ENCODE data around the gene ALX4. TPM values are rescaled to one million over a fixed set of nuclear protein-coding genes. Genes with fewer than 3 reads are reported as not detected.

The ALX4 gene
- total and polyA plus RNA-seq, 2 of the 8 experiments (the other 6 are each of a cell fraction or from before 2014, with no cell fraction given): not detected

DNA sequence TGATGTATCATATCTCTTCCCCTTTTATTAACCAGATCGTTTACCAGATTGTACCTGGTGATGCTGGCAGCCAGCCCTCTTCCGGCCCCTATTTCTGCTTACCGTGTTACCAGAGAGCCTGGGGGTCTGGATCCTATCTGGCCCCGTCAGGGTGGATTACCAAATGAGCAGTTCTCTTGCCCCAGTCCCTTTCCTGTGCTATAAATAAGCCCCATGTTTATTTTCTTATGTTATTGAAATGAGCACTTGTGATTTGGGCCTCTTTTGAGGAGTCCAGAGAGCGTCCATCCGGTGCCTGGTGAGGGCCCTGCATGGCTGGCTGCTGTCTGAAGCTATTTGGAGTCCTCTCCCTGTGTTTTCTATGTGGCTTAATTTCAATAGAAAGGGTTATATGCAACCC lies 59.5 kb downstream of the ALX4 start:
- TF ChIP-seq SIRT6 (IDR thresholded peaks at IDR 0.05; ENCODE audit: low read length): no peak
- no peak for TF ChIP-seq GTF2F1 (IDR thresholded peaks at IDR 0.05; ENCODE audit: borderline replicate concordance, low read depth, low read length)
- TF ChIP-seq ZNF274 (IDR thresholded peaks at IDR 0.05; ENCODE audit: borderline replicate concordance, extremely low read depth, low read length): no peak
- no peak for TF ChIP-seq SP4 (IDR thresholded peaks at IDR 0.05; ENCODE audit: low read length)
- no peak for TF ChIP-seq CEBPB (IDR thresholded peaks at IDR 0.05; ENCODE audit: low read depth, low read length)
- TF ChIP-seq FOSL1 (IDR thresholded peaks at IDR 0.05; ENCODE audit: insufficient read depth, low read depth, low read length): no peak
- no peak for TF ChIP-seq POU5F1 (IDR thresholded peaks at IDR 0.05; ENCODE audit: low read depth, low read length)
- no peak for TF ChIP-seq CBX5 (IDR thresholded peaks at IDR 0.05; ENCODE audit: low read depth, low read length)
- TF ChIP-seq KDM1A (IDR thresholded peaks at IDR 0.05; ENCODE audit: borderline replicate concordance, low read length): no peak
- no peak for TF ChIP-seq SUZ12 (IDR thresholded peaks at IDR 0.05; ENCODE audit: low read length)
- no peak for TF ChIP-seq ASH2L (IDR thresholded peaks at IDR 0.05; ENCODE audit: low read length)
- no peak for TF ChIP-seq TCF12 (IDR thresholded peaks at IDR 0.05; ENCODE audit: low read depth, low read length)
- TF ChIP-seq SP2 (IDR thresholded peaks at IDR 0.05; ENCODE audit: low read length): no peak
- no peak for TF ChIP-seq MAFK (IDR thresholded peaks at IDR 0.05; ENCODE audit: low read depth, low read length)
- CTCF ChIA-PET (ENCODE audit: partially characterized antibody): interaction anchor here (0.8 to 1.7 kb wide), 4 partner anchors 11 to 117 kb away, joined by 3 read pairs; no protein-coding TSS in a partner anchor

More for the DNA sequence above, 59.5 kb downstream of the ALX4 start:
- Histone ChIP-seq H3K79me2 (ENCODE audit: control insufficient read depth in 1 of 2, insufficient read depth in 2 of 2, low read length in 2 of 2) (no peaks in the 10 kb centered on the region), H3K4me3 (ENCODE audit: extremely low read depth in 1 of 4, insufficient read depth in 2 of 4, low read depth in 3 of 4, low read length in 4 of 4) (no peak overlapping the region), H3K36me3 (ENCODE audit: control insufficient read depth in 2 of 4, insufficient read depth in 4 of 4, low read length in 3 of 4) (no peaks in the 10 kb centered on the region), H3K4me2 (ENCODE audit: insufficient read depth in 1 of 2, low read depth in 2 of 2, low read length in 2 of 2) (no peak overlapping the region), H4K5ac (ENCODE audit: insufficient read length, low read depth, low read length) (no peak overlapping the region), H3K79me1 (ENCODE audit: low read depth, low read length) (no peaks in the 10 kb centered on the region), H3K4me1 (replicated peaks in 1 of 4; ENCODE audit: control insufficient read depth in 3 of 4, insufficient read depth in 4 of 4, low read length in 3 of 4) (no peaks in the 10 kb centered on the region), H2BK20ac (ENCODE audit: low read length) (no peak overlapping the region), H2BK12ac (ENCODE audit: low read depth, low read length) (no peak overlapping the region), H3K27me3 (replicated peaks in 1 of 4; ENCODE audit: control insufficient read depth in 3 of 4, extremely low read depth in 1 of 4, insufficient read depth in 3 of 4, low read length in 3 of 4) (no peaks in the 10 kb centered on the region), H3K23me2 (ENCODE audit: low read depth, low read length) (no peaks in the 10 kb centered on the region), H2BK15ac (ENCODE audit: low read length) (no peak overlapping the region), H3K14ac (ENCODE audit: insufficient read length) (no peak overlapping the region), H2AK5ac (ENCODE audit: low read depth, low read length) (no peak overlapping the region), H3K9ac (replicated peaks in 1 of 4; ENCODE audit: extremely low read depth in 1 of 4, low read depth in 3 of 4, low read length in 3 of 4) (no peak overlapping the region), H3K56ac (replicated peaks; ENCODE audit: insufficient read length, low read depth, low read length) (no peak overlapping the region), H4K91ac (replicated peaks; ENCODE audit: insufficient read length, low read length) (no peak overlapping the region), H4K8ac (ENCODE audit: extremely low read depth, insufficient read depth, low read length) (no peak overlapping the region; the same call in 1 of the 2 replicates), H4K20me1 (replicated peaks in 1 of 2; ENCODE audit: control insufficient read depth in 1 of 2, insufficient read depth in 2 of 2, low read length in 2 of 2) (no peaks in the 10 kb centered on the region), H3K9me3 (ENCODE audit: insufficient read depth in 2 of 2, low read depth in 1 of 2, low read length in 1 of 2) (peaks cover 4 to 14% of the 10 kb centered on the region in 2 experiments; a peak in 3 of 4 replicates), H3K18ac (ENCODE audit: extremely low read depth, low read length) (no peak overlapping the region), H2BK5ac (ENCODE audit: low read depth, low read length) (no peak overlapping the region), H3K23ac (ENCODE audit: insufficient read length) (no peak overlapping the region), H3K4ac (replicated peaks; ENCODE audit: insufficient read length, low read depth, low read length) (no peak overlapping the region), H2BK120ac (replicated peaks; ENCODE audit: low read depth, low read length) (no peak overlapping the region), H3K27ac (ENCODE audit: low read depth, low read length) (no peak overlapping the region), H2AFZ (ENCODE audit: low read length) (no peak overlapping the region)
- POLR2A ChIA-PET (ENCODE audit: partially characterized antibody): interaction anchor here (1.2 to 1.3 kb wide), 2 partner anchors 7 to 34 kb away, joined by 3 read pairs; no protein-coding TSS in a partner anchor
- no peak for FAIRE-seq
- 86% methylated on average over 6 of the region's 6 CpGs; no CpG with 5 or more reads in 1 of the 2 experiments for WGBS, 2 experiments (ENCODE audit: extremely low coverage in 1 of 2, insufficient coverage in 1 of 2, insufficient read length in 1 of 2, insufficient replicate concordance in 2 of 2, low coverage in 1 of 2, low lambda C conversion rate in 2 of 2, missing lambda C conversion rate in 1 of 2)
- no peak for DNase-seq (ENCODE audit: low read depth in 1 of 2, low spot score in 2 of 2)
